HEK293 (cell line): ENCODE results near the gene SLC23A3.

Experiments
- CTCF ChIP-seq: fragments of 450-650 bp; formaldehyde crosslinking; IDR thresholded peaks from 2 replicates; pipeline ENCODE4 v1.5.1; 2016; ENCODE audit warnings: missing biosample characterization, missing genetic modification characterization
- KLF1 ChIP-seq: fragments of 450-650 bp; formaldehyde crosslinking; IDR thresholded peaks from 2 replicates; pipeline ENCODE4 v1.5.1; 2016; ENCODE audit warnings: missing biosample characterization, missing genetic modification characterization
- KLF16 ChIP-seq: fragments of 450-650 bp; formaldehyde crosslinking; IDR thresholded peaks from 2 replicates; pipeline ENCODE4 v1.5.1; 2017; ENCODE audit warnings: missing biosample characterization, missing genetic modification characterization
- MZF1 ChIP-seq: fragments of 450-650 bp; formaldehyde crosslinking; IDR thresholded peaks from 2 replicates; pipeline ENCODE4 v1.5.1; 2017; ENCODE audit warnings: missing biosample characterization, missing genetic modification characterization, borderline replicate concordance
- PATZ1 ChIP-seq: fragments of 450-650 bp; formaldehyde crosslinking; IDR thresholded peaks from 2 replicates; pipeline ENCODE4 v1.5.1; 2016; ENCODE audit warnings: missing biosample characterization, missing genetic modification characterization
- PBX3 ChIP-seq: sonication (generic); formaldehyde crosslinking; IDR thresholded peaks from 2 replicates; pipeline ENCODE4 v1.8.1; 2022; ENCODE audit warnings: mild to moderate bottlenecking, moderate library complexity, missing genetic modification reagents
- PRDM4 ChIP-seq: fragments of 450-650 bp; formaldehyde crosslinking; IDR thresholded peaks from 2 replicates; pipeline ENCODE4 v1.5.1; 2017; ENCODE audit warnings: missing biosample characterization, missing genetic modification characterization
- SCRT1 ChIP-seq: fragments of 450-650 bp; formaldehyde crosslinking; IDR thresholded peaks from 2 replicates; pipeline ENCODE4 v1.5.1; 2016; ENCODE audit warnings: missing biosample characterization, missing genetic modification characterization, borderline replicate concordance
- SCRT2 ChIP-seq: fragments of 450-650 bp; formaldehyde crosslinking; IDR thresholded peaks from 2 replicates; pipeline ENCODE4 v1.5.1; 2016; ENCODE audit warnings: missing biosample characterization, missing genetic modification characterization
- SP3 ChIP-seq: fragments of 450-650 bp; formaldehyde crosslinking; IDR thresholded peaks from 2 replicates; pipeline ENCODE4 v1.5.1; 2016; ENCODE audit warnings: missing biosample characterization, missing genetic modification characterization
- TRIM28 ChIP-seq: IDR thresholded peaks from 2 replicates; pipeline ENCODE4 v1.6.1; 2011; ENCODE audit warnings: low read length, control low read depth, borderline replicate concordance
- ZBTB1 ChIP-seq: fragments of 450-650 bp; formaldehyde crosslinking; IDR thresholded peaks from 2 replicates; pipeline ENCODE4 v1.5.1; 2016; ENCODE audit warnings: missing biosample characterization, missing genetic modification characterization
- ZBTB20 ChIP-seq: fragments of 450-650 bp; formaldehyde crosslinking; IDR thresholded peaks from 2 replicates; pipeline ENCODE4 v1.5.1; 2016; ENCODE audit warnings: missing biosample characterization, missing genetic modification characterization
- ZEB2 ChIP-seq: fragments of 450-650 bp; formaldehyde crosslinking; IDR thresholded peaks from 2 replicates; pipeline ENCODE4 v1.5.1; 2016; ENCODE audit warnings: missing biosample characterization, missing genetic modification characterization
- ZFP69B ChIP-seq: fragments of 450-650 bp; formaldehyde crosslinking; IDR thresholded peaks from 2 replicates; pipeline ENCODE4 v1.5.1; 2016; ENCODE audit warnings: missing biosample characterization, missing genetic modification characterization
- ZIC2 ChIP-seq: fragments of 450-650 bp; formaldehyde crosslinking; IDR thresholded peaks from 2 replicates; pipeline ENCODE4 v1.5.1; 2016; ENCODE audit warnings: missing biosample characterization, missing genetic modification characterization
- ZNF10 ChIP-seq: fragments of 450-650 bp; formaldehyde crosslinking; IDR thresholded peaks from 2 replicates; pipeline ENCODE4 v1.5.1; 2017; ENCODE audit warnings: missing biosample characterization, missing genetic modification characterization
- ZNF114 ChIP-seq: fragments of 450-650 bp; formaldehyde crosslinking; IDR thresholded peaks from 2 replicates; pipeline ENCODE4 v1.5.0; 2017; ENCODE audit warnings: missing biosample characterization, missing genetic modification characterization
- ZNF138 ChIP-seq: fragments of 450-650 bp; formaldehyde crosslinking; IDR thresholded peaks from 2 replicates; pipeline ENCODE4 v1.5.1; 2016; ENCODE audit warnings: missing biosample characterization, missing genetic modification characterization, borderline replicate concordance
- ZNF266 ChIP-seq: fragments of 450-650 bp; formaldehyde crosslinking; IDR thresholded peaks from 2 replicates; pipeline ENCODE4 v1.5.1; 2016; ENCODE audit warnings: missing biosample characterization, missing genetic modification characterization, low read depth
- ZNF324 ChIP-seq: fragments of 450-650 bp; formaldehyde crosslinking; IDR thresholded peaks from 2 replicates; pipeline ENCODE4 v1.5.1; 2016; ENCODE audit warnings: missing biosample characterization, missing genetic modification characterization
- ZNF362 ChIP-seq: fragments of 450-650 bp; formaldehyde crosslinking; IDR thresholded peaks from 2 replicates; pipeline ENCODE4 v1.5.1; 2016; ENCODE audit warnings: missing biosample characterization, missing genetic modification characterization
- ZNF366 ChIP-seq: fragments of 450-650 bp; formaldehyde crosslinking; conservative IDR thresholded peaks from 2 replicates; pipeline ENCODE4 v1.5.1; 2016; ENCODE audit warnings: missing biosample characterization, missing genetic modification characterization
- ZNF639 ChIP-seq: fragments of 450-650 bp; formaldehyde crosslinking; IDR thresholded peaks from 2 replicates; pipeline ENCODE4 v1.5.1; 2016; ENCODE audit warnings: missing biosample characterization, missing genetic modification characterization
- ZNF660 ChIP-seq: fragments of 450-650 bp; IDR thresholded peaks from 2 replicates; pipeline ENCODE4 v1.5.1; 2018; ENCODE audit warnings: missing biosample characterization, mild to moderate bottlenecking, missing genetic modification characterization
- ZNF701 ChIP-seq: fragments of 450-650 bp; formaldehyde crosslinking; IDR thresholded peaks from 2 replicates; pipeline ENCODE4 v1.5.1; 2016; ENCODE audit warnings: missing biosample characterization, missing genetic modification characterization
- ZNF704 ChIP-seq: fragments of 450-650 bp; formaldehyde crosslinking; IDR thresholded peaks from 2 replicates; pipeline ENCODE4 v1.5.1; 2016; ENCODE audit warnings: missing biosample characterization, missing genetic modification characterization
- ZNF768 ChIP-seq: fragments of 450-650 bp; formaldehyde crosslinking; IDR thresholded peaks from 2 replicates; pipeline ENCODE4 v1.5.1; 2018; ENCODE audit warnings: missing biosample characterization, mild to moderate bottlenecking, missing genetic modification characterization
- ZNF785 ChIP-seq: fragments of 450-650 bp; formaldehyde crosslinking; IDR thresholded peaks from 2 replicates; pipeline ENCODE4 v1.5.1; 2016; ENCODE audit warnings: missing biosample characterization, missing genetic modification characterization

SLC23A3 gene

GRCh38 chr2:219160186-219161017 is 9.4 kb downstream of the SLC23A3 start, which contains the start of gene NHEJ1 (continued):
- TF ChIP-seq ZFP69B (peak; percentile 96), PRDM4 (tag by site-specific recombination) (no peak), ZNF701 (tag by site-specific recombination) (no peak), SP3 (tag by site-specific recombination) (peak; percentile 88), KLF16 (peak; percentile 65), ZNF768 (tag by site-specific recombination) (no peak), PBX3 (CRISPR knock-in tag) (no peak; the same call in 1 of the 2 replicates), ZNF266 (tag by site-specific recombination) (no peak), PATZ1 (tag by site-specific recombination) (peak; percentile 90), ZNF362 (tag by site-specific recombination) (no peak), ZEB2 (tag by site-specific recombination) (0 out of 2 replicates have a peak, but pooled peaks have one; percentile 38), ZIC2 (tag by site-specific recombination) (peak; percentile 78), ZNF324 (tag by site-specific recombination) (0 out of 2 replicates have a peak, but pooled peaks have one; percentile 15), CTCF (tag by site-specific recombination) (peak; percentile 96), ZNF660 (tag by site-specific recombination) (peak; percentile 43; the same call in 1 of the 2 replicates), KLF1 (peak; percentile 63; the same call in 1 of the 2 replicates), ZNF366 (no peak; the same call in 1 of the 2 replicates), ZBTB20 (tag by site-specific recombination) (peak; percentile 46; the same call in 1 of the 2 replicates), ZNF785 (tag by site-specific recombination) (no peak), TRIM28 (no peak), ZNF138 (tag by site-specific recombination) (no peak), ZNF639 (tag by site-specific recombination) (no peak), ZNF704 (no peak), ZNF10 (peak; percentile 31; the same call in 1 of the 2 replicates), ZBTB1 (no peak), SCRT1 (no peak), SCRT2 (tag by site-specific recombination) (no peak), ZNF114 (tag by site-specific recombination) (no peak), MZF1 (tag by site-specific recombination) (no peak)
